ENCODE measurements around the gene MRGPRF.

Gene MRGPRF, protein sequence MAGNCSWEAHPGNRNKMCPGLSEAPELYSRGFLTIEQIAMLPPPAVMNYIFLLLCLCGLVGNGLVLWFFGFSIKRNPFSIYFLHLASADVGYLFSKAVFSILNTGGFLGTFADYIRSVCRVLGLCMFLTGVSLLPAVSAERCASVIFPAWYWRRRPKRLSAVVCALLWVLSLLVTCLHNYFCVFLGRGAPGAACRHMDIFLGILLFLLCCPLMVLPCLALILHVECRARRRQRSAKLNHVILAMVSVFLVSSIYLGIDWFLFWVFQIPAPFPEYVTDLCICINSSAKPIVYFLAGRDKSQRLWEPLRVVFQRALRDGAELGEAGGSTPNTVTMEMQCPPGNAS
- 0 reads per million in 3 donors for total RNA-seq

GRCh38 chr11:69013009-69013951, at the start of gene MRGPRF:
Gene MRGPRF, minus strand, starts transcription at chr11:69013246. Its CDS starts 3,345 bp downstream, at chr11:69009901.
- H3K9me3 ChIP-seq (ENCODE audit: control insufficient read depth, low read length): no peaks in the 10 kb centered on the region
- no peak within 1 kb of the TSS for H3K4me3 ChIP-seq (ENCODE audit: insufficient read depth, low read depth, low read length, poor library complexity, severe bottlenecking)
- peaks cover 18% of the 10 kb centered on the region for H3K4me1 ChIP-seq (ENCODE audit: control insufficient read depth, insufficient read depth, low read length, poor library complexity, severe bottlenecking)
- H3K27ac ChIP-seq (ENCODE audit: insufficient read depth, low read length, poor library complexity, severe bottlenecking): no peak within 1 kb of the TSS
- DNase-seq: no peak
- peaks cover 28% of the 10 kb centered on the region for H3K27me3 ChIP-seq (replicated peaks; ENCODE audit: control insufficient read depth, insufficient read depth, low read length, poor library complexity, severe bottlenecking)
- H3K36me3 ChIP-seq (ENCODE audit: control insufficient read depth, insufficient read depth, low read length): no peaks in the 10 kb centered on the region

- H3K27me3 ChIP-seq (replicated peaks; ENCODE audit: control insufficient read depth, insufficient read depth, low read length, poor library complexity, severe bottlenecking): no peaks in the 10 kb centered on the region
- H3K4me3 ChIP-seq (ENCODE audit: insufficient read depth, low read depth, low read length, poor library complexity, severe bottlenecking): no peak overlapping the region
- peaks cover 21% of the 10 kb centered on the region for H3K36me3 ChIP-seq (ENCODE audit: control insufficient read depth, insufficient read depth, low read length)
- DNase-seq: no peak
- H3K9me3 ChIP-seq (ENCODE audit: control insufficient read depth, low read length): no peaks in the 10 kb centered on the region
- H3K4me1 ChIP-seq (ENCODE audit: control insufficient read depth, insufficient read depth, low read length, poor library complexity, severe bottlenecking): no peaks in the 10 kb centered on the region
- H3K27ac ChIP-seq (ENCODE audit: insufficient read depth, low read length, poor library complexity, severe bottlenecking): no peak overlapping the region
These were observed 49.3 kb upstream of the MRGPRF start for GRCh38 chr11:69062169-69062855.

- Histone ChIP-seq H3K36me3 (ENCODE audit: control insufficient read depth, insufficient read depth, low read length) (peaks cover 21% of the 10 kb centered on the region), H3K4me1 (ENCODE audit: control insufficient read depth, insufficient read depth, low read length, poor library complexity, severe bottlenecking) (no peaks in the 10 kb centered on the region), H3K4me3 (ENCODE audit: insufficient read depth, low read depth, low read length, poor library complexity, severe bottlenecking) (no peak overlapping the region), H3K27ac (ENCODE audit: insufficient read depth, low read length, poor library complexity, severe bottlenecking) (no peak overlapping the region), H3K9me3 (ENCODE audit: control insufficient read depth, low read length) (no peaks in the 10 kb centered on the region), H3K27me3 (replicated peaks; ENCODE audit: control insufficient read depth, insufficient read depth, low read length, poor library complexity, severe bottlenecking) (no peaks in the 10 kb centered on the region)
- no peak for DNase-seq
These were observed 48.6 kb upstream of the MRGPRF start for GRCh38 chr11:69061713-69062053.

DNA sequence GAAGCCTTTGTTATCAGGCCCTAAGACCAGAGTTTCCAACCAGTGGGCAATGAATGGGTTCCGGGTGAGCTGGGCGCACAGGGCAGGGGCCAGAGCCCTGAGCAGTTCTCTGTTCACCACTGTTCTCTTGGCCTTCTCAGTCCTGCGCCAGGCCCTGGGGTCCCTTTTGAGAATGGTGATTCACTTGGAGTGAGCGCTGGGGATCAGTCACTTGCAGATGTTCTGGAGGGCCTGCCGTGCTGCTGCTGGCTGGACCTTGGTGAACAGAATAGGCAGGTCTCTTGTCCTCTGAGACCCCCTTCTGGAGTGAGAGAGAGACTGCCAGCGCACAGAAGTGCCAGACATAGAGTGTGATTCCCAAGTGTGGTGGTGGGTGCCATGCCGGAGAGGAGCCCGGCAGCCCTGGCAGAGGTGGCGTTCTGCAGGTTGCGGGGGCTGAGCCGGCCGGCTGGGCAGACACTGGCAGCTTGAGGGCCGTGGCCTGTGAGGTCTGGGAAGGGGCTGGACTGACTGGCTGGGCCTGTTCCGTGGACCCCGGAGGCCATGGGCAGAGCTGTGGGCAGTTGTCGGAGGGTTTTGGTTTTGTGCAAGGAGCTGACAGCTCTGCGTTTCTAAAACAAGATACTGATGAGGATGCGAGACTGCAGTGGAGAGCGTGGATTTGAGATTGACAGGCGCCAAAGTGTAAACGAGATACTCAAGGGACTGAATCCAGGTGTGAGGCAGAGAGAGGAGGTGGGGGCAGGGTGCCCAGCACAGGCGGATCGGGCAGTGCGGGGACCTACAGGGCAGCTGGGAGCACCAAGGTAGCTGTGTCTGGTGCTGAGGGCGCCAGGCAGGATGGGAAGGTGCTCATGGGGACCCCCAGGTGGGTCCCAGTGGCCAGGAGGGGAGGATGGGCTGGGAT, 48.0 kb upstream of the MRGPRF start:
- no peak for DNase-seq
- Histone ChIP-seq H3K27ac (ENCODE audit: insufficient read depth, low read length, poor library complexity, severe bottlenecking) (no peak overlapping the region), H3K4me3 (ENCODE audit: insufficient read depth, low read depth, low read length, poor library complexity, severe bottlenecking) (no peak overlapping the region), H3K27me3 (replicated peaks; ENCODE audit: control insufficient read depth, insufficient read depth, low read length, poor library complexity, severe bottlenecking) (no peaks in the 10 kb centered on the region), H3K36me3 (ENCODE audit: control insufficient read depth, insufficient read depth, low read length) (peaks cover 21% of the 10 kb centered on the region), H3K4me1 (ENCODE audit: control insufficient read depth, insufficient read depth, low read length, poor library complexity, severe bottlenecking) (no peaks in the 10 kb centered on the region), H3K9me3 (ENCODE audit: control insufficient read depth, low read length) (no peaks in the 10 kb centered on the region)

GRCh38 chr11:69059985-69060384, 46.9 kb upstream of the MRGPRF start:
- H3K9me3 ChIP-seq (ENCODE audit: control insufficient read depth, low read length): no peaks in the 10 kb centered on the region
- peaks cover 24% of the 10 kb centered on the region for H3K36me3 ChIP-seq (ENCODE audit: control insufficient read depth, insufficient read depth, low read length)
- H3K27ac ChIP-seq (ENCODE audit: insufficient read depth, low read length, poor library complexity, severe bottlenecking): no peak overlapping the region
- H3K4me1 ChIP-seq (ENCODE audit: control insufficient read depth, insufficient read depth, low read length, poor library complexity, severe bottlenecking): no peaks in the 10 kb centered on the region
- no peaks in the 10 kb centered on the region for H3K27me3 ChIP-seq (replicated peaks; ENCODE audit: control insufficient read depth, insufficient read depth, low read length, poor library complexity, severe bottlenecking)
- no peak overlapping the region for H3K4me3 ChIP-seq (ENCODE audit: insufficient read depth, low read depth, low read length, poor library complexity, severe bottlenecking)
- no peak for DNase-seq

DNA sequence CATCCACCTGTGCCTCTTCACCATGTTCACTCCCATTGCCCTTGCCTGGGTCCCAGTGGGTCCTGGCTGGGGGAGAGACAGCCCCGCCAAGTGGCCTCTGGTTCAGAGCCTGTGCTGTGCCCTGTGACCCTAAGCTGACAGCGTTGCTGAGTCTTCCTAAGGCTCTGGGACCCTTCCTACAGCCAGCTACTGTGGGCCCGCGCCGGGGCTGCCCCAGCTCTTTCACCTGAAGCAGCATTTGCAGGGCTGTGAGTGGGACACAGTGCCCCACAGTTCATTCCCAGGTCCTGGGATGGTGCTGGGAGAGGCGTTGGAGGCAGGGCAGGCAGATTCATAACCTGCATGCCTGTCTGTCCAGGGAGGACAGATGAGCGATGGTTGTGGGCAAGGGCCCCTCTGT, 46.4 kb upstream of the MRGPRF start:
- DNase-seq: no peak
- H3K36me3 ChIP-seq (ENCODE audit: control insufficient read depth, insufficient read depth, low read length): peaks cover 25% of the 10 kb centered on the region
- H3K4me3 ChIP-seq (ENCODE audit: insufficient read depth, low read depth, low read length, poor library complexity, severe bottlenecking): no peak overlapping the region
- H3K9me3 ChIP-seq (ENCODE audit: control insufficient read depth, low read length): no peaks in the 10 kb centered on the region
- no peaks in the 10 kb centered on the region for H3K27me3 ChIP-seq (replicated peaks; ENCODE audit: control insufficient read depth, insufficient read depth, low read length, poor library complexity, severe bottlenecking)
- H3K27ac ChIP-seq (ENCODE audit: insufficient read depth, low read length, poor library complexity, severe bottlenecking): no peak overlapping the region
- no peaks in the 10 kb centered on the region for H3K4me1 ChIP-seq (ENCODE audit: control insufficient read depth, insufficient read depth, low read length, poor library complexity, severe bottlenecking)

DNA sequence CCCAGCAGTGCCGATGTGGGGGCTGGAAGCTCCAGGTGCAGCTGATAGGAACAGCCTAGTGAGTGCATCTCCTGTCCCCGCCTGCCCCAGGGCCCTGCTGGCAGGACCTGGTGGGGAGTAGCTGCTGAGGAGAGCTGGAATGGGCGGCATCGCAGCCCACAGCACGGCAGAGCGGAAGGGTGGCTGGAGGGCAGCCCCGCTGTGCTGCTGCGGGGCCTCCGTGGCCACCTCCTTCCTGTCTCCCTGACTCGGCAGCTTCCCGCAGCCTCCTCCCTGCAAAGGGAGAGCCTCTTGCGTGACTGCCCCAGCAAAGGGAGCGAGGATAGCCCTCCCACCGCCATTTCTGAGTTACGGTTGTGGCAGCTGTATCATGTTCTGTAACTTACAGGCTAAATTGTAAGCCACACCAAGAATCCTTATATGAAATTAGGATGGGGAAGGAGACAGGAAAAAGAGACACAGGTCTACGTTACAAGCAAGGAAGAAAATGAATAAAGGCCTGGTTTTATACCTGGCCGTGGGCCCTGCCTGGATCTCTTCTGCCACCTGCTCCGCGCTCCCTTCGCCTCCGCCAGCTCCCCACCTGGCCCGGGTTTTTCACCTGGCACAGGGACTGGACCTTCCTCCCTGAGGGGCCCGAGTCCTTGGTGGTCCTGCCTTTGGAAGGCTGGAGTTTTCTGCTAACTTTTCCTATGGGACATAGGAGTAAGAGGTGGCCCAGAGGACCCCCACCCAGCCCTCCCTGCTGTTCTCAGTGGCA, 45.6 kb upstream of the MRGPRF start:
- peaks cover 22% of the 10 kb centered on the region for H3K36me3 ChIP-seq (ENCODE audit: control insufficient read depth, insufficient read depth, low read length)

GRCh38 chr11:69057801-69058200, 44.8 kb upstream of the MRGPRF start:
- Histone ChIP-seq H3K36me3 (ENCODE audit: control insufficient read depth, insufficient read depth, low read length) (peaks cover 22% of the 10 kb centered on the region), H3K27me3 (replicated peaks; ENCODE audit: control insufficient read depth, insufficient read depth, low read length, poor library complexity, severe bottlenecking) (no peaks in the 10 kb centered on the region), H3K4me3 (ENCODE audit: insufficient read depth, low read depth, low read length, poor library complexity, severe bottlenecking) (no peak overlapping the region), H3K4me1 (ENCODE audit: control insufficient read depth, insufficient read depth, low read length, poor library complexity, severe bottlenecking) (no peaks in the 10 kb centered on the region), H3K27ac (ENCODE audit: insufficient read depth, low read length, poor library complexity, severe bottlenecking) (no peak overlapping the region), H3K9me3 (ENCODE audit: control insufficient read depth, low read length) (no peaks in the 10 kb centered on the region)
- no peak for DNase-seq

More for the DNA sequence above, 45.6 kb upstream of the MRGPRF start:
- no peak overlapping the region for H3K4me3 ChIP-seq (ENCODE audit: insufficient read depth, low read depth, low read length, poor library complexity, severe bottlenecking)
- no peaks in the 10 kb centered on the region for H3K27me3 ChIP-seq (replicated peaks; ENCODE audit: control insufficient read depth, insufficient read depth, low read length, poor library complexity, severe bottlenecking)
- no peak overlapping the region for H3K27ac ChIP-seq (ENCODE audit: insufficient read depth, low read length, poor library complexity, severe bottlenecking)
- no peaks in the 10 kb centered on the region for H3K4me1 ChIP-seq (ENCODE audit: control insufficient read depth, insufficient read depth, low read length, poor library complexity, severe bottlenecking)
- no peaks in the 10 kb centered on the region for H3K9me3 ChIP-seq (ENCODE audit: control insufficient read depth, low read length)
- no peak for DNase-seq

GRCh38 chr11:69057236-69057635, 44.2 kb upstream of the MRGPRF start:
- Histone ChIP-seq H3K27me3 (replicated peaks; ENCODE audit: control insufficient read depth, insufficient read depth, low read length, poor library complexity, severe bottlenecking) (no peaks in the 10 kb centered on the region), H3K36me3 (ENCODE audit: control insufficient read depth, insufficient read depth, low read length) (peaks cover 22% of the 10 kb centered on the region), H3K27ac (ENCODE audit: insufficient read depth, low read length, poor library complexity, severe bottlenecking) (no peak overlapping the region), H3K4me1 (ENCODE audit: control insufficient read depth, insufficient read depth, low read length, poor library complexity, severe bottlenecking) (no peaks in the 10 kb centered on the region), H3K9me3 (ENCODE audit: control insufficient read depth, low read length) (no peaks in the 10 kb centered on the region), H3K4me3 (ENCODE audit: insufficient read depth, low read depth, low read length, poor library complexity, severe bottlenecking) (no peak overlapping the region)
- DNase-seq: no peak

All from effector memory CD4-positive, alpha-beta T cell (primary cell).